Measurements from ENCODE around the gene VWDE.

- TF ChIP-seq EP300 (IDR thresholded peaks at IDR 0.05) (no peak), CTCF (IDR thresholded peaks at IDR 0.05) (no peak)
Observed at GRCh38 chr7:12315049-12315448, 88.6 kb downstream of the VWDE start.

All from stomach (tissue), 4 donors.